ES-I3 (cell line): ENCODE measurements around the gene GPBAR1.
"Not testable (repeated sequence)": the region's sequence is repeated elsewhere in the genome, so short reads cannot be mapped to it uniquely, and the experiment has no call there.

Experiments
- H3K36me3 ChIP-seq: 2 replicates; pipeline ENCODE4 v1.6.1; 2013; ENCODE audit warnings: mild to moderate bottlenecking, low read length, control low read depth, moderate library complexity; ENCODE audit not compliant: insufficient read depth
- H3K4me1 ChIP-seq: 2 replicates; pipeline ENCODE4 v1.6.1; 2013; ENCODE audit warnings: mild to moderate bottlenecking, control low read depth, low read length; ENCODE audit not compliant: insufficient read depth
- H3K9ac ChIP-seq: 2 replicates; pipeline ENCODE4 v1.6.1; 2013; ENCODE audit warnings: low read depth, mild to moderate bottlenecking, low read length, moderate library complexity
- H3K9me3 ChIP-seq: 2 replicates; pipeline ENCODE4 v1.6.1; 2013; ENCODE audit warnings: mild to moderate bottlenecking, low read length, moderate library complexity; ENCODE audit not compliant: control insufficient read depth, insufficient read depth

The GPBAR1 gene

GRCh38 chr2:218269900-218270720 lies 9.3 kb downstream of the GPBAR1 start, which contains the start of the genes AAMP and PNKD:
Gene AAMP (minus strand): TSS chr2:218270137. CDS start chr2:218270086, 51 bp downstream.
Gene PNKD (plus strand): TSS chr2:218270519. CDS start chr2:218270536, 17 bp downstream.
- no peaks in the 10 kb centered on the region; the same call in 1 of the 2 replicates for H3K4me1 ChIP-seq
- no peaks in the 10 kb centered on the region for H3K9me3 ChIP-seq
- H3K36me3 ChIP-seq, result no peaks in the 10 kb centered on the region
- peak within 1 kb of the TSS; percentile 83 for H3K9ac ChIP-seq

DNA sequence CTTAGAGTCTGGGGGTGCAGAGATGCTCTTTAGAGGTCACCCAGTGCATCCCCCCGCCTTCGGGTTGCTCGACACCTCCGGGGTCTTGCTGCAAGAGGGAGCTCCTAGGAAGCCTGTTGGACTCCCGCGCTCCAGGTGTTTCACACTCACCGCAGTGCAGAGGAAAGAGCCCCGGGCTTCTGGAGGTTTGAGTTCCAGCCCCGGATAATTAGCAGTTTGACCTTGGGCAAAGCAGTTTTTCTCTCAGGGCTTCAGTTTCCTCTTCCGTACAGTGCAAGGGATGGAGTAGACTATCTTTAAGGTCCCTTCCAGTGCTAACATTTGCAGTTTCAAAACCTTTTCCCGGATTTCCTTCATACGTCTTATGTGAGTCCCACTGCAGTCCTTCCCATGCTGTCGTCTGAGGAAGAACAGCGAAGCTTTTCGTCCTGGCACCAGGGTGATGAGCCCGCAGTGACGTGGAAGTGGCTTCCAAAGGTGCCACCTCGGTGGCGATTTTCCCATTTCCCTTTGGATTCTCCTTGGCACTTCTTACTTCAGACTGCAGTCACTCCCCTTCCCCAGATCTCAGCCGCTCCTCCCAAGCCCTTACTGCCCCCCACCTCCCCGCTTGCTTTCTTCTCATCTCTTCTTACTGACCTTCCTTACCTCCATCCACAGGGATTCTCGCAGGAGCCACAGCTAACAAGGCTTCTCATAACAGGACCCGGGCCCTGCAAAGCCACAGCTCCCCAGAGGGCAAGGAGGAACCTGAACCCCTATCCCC lies 10.1 kb downstream of the GPBAR1 start:
- Histone ChIP-seq H3K36me3 (no peaks in the 10 kb centered on the region), H3K4me1 (no peaks in the 10 kb centered on the region; the same call in 1 of the 2 replicates), H3K9me3 (no peaks in the 10 kb centered on the region), H3K9ac (peak overlapping the region; percentile 83)

GRCh38 chr2:218271487-218271797 lies 10.6 kb downstream of the GPBAR1 start:
- Histone ChIP-seq H3K36me3 (no peaks in the 10 kb centered on the region), H3K9ac (peak overlapping the region; percentile 83; the same call in 1 of the 2 replicates), H3K9me3 (no peaks in the 10 kb centered on the region), H3K4me1 (no peaks in the 10 kb centered on the region; the same call in 1 of the 2 replicates)

DNA sequence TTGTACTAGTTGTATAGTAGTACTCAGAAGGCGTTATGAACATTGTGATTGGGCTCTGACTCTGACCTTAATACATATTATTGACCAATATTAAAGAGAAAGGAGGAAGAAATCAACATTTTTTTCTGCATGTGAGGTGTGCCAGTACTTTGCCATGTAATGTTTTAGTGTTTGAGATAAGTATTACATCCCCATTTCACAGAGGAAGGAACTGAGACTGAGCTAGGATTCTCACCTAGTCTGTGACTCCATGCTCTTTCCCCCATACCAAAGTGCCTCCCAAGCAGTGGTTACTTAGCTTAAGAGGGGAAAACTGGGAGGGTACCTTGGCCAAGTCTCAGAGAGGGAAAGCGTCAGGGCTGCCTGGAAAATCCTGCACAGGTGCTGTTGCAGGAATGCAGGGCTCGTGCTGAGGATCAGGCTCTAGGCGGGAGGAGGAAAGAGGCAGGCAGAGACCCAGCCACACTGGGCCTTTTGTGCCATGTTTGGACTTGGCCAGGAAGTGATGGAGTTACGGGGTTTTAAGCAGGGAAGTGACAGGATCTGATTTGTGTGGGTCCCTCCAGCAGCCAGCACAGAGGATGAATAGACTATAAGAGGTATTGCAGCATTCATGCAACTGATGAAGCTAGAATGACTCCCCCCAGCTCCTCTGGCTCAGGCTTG lies 11.2 kb downstream of the GPBAR1 start:
- H3K9me3 ChIP-seq, result no peaks in the 10 kb centered on the region
- H3K9ac ChIP-seq, result no peak overlapping the region
- H3K36me3 ChIP-seq, result no peaks in the 10 kb centered on the region
- no peaks in the 10 kb centered on the region; the same call in 1 of the 2 replicates for H3K4me1 ChIP-seq

DNA sequence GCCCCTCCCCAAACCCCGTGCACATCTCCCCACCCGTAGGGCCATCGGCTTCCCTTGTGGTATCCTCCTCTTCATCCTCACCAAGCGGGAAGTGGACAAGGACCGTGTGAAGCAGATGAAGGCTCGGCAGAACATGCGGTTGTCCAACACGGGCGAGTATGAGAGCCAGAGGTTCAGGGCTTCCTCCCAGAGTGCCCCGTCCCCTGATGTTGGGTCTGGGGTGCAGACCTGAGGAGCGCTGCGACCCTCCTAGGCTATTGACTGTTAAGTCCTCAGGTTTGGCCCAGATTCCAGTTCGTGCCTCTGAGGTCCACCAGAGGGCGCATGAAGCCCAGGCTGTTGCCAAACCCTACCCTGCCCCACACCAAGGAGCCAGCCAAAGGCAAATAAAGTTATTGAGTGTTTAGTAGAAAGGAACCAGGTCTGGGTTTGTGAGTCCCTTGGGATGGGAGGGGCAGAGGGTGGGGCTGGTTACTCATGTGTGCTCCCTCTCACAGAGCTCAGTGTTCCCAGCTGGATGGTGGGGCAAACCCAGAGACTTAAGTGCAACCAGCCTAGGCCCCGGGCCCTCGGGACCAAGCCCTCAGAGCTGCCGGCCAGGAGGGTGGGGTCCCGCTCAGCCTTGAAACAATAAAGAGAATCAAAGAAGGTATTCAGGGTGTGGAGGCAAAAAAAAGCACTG lies 11.9 kb downstream of the GPBAR1 start:
- H3K36me3 ChIP-seq, result no peaks in the 10 kb centered on the region
- no peak overlapping the region for H3K9ac ChIP-seq
- no peaks in the 10 kb centered on the region; the same call in 1 of the 2 replicates for H3K4me1 ChIP-seq
- H3K9me3 ChIP-seq, result no peaks in the 10 kb centered on the region

DNA sequence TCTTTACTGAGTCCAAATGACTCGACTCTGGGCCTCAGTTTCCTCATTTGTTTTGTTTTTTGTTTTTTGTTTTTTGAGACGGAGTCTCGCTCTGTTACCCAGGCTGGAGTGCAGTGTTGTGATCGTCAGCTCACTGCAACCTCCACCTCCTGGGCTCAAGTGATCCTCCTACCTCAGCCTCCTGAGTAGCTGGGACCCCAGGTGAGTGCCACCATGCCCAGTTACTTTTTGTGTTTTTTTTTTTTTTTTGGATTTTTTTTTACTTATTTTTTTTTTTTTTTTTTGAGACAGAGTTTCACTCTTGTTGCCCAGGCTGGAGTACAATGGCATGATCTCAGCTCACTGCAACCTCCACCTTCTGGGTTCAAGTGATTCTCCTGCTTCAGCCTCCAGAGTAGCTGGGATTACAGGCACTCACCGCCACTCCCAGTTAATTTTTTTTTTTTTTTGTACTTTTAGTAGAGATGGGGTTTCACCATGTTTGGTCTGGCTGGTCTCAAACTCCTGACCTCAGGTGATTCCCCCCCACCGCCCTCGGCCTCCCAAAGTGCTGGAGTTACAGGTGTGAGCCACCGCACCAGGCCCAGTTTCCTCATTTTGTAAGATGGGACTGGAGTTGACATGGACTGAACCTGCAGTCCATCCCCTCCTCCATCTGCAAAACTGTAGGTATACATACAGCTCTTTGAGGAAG lies 12.5 kb downstream of the GPBAR1 start:
- not testable (repeated sequence) for H3K9me3 ChIP-seq, H3K4me1 ChIP-seq, H3K36me3 ChIP-seq, H3K9ac ChIP-seq

GRCh38 chr2:218273908-218274249 lies 13.1 kb downstream of the GPBAR1 start:
- no peaks in the 10 kb centered on the region; the same call in 1 of the 2 replicates for H3K4me1 ChIP-seq
- no peak overlapping the region for H3K9ac ChIP-seq
- 0 out of 2 replicates have a peak, but pooled peaks cover 4% of the 10 kb centered on the region for H3K36me3 ChIP-seq
- no peaks in the 10 kb centered on the region for H3K9me3 ChIP-seq

GRCh38 chr2:218274586-218274985 lies 13.8 kb downstream of the GPBAR1 start:
- Histone ChIP-seq H3K36me3 (0 out of 2 replicates have a peak, but pooled peaks cover 4% of the 10 kb centered on the region), H3K9me3 (no peaks in the 10 kb centered on the region), H3K4me1 (no peaks in the 10 kb centered on the region; the same call in 1 of the 2 replicates)

GRCh38 chr2:218275371-218276072 lies 14.7 kb downstream of the GPBAR1 start:
- 0 out of 2 replicates have a peak, but pooled peaks cover 4% of the 10 kb centered on the region for H3K36me3 ChIP-seq
- no peaks in the 10 kb centered on the region; the same call in 1 of the 2 replicates for H3K4me1 ChIP-seq
- no peak overlapping the region for H3K9ac ChIP-seq
- no peaks in the 10 kb centered on the region for H3K9me3 ChIP-seq

More at GRCh38 chr2:218274586-218274985, 13.8 kb downstream of the GPBAR1 start:
- no peak overlapping the region for H3K9ac ChIP-seq

- Histone ChIP-seq H3K36me3 (0 out of 2 replicates have a peak, but pooled peaks cover 4% of the 10 kb centered on the region), H3K9ac (no peak overlapping the region), H3K4me1 (no peaks in the 10 kb centered on the region; the same call in 1 of the 2 replicates), H3K9me3 (no peaks in the 10 kb centered on the region)
These were observed 16.4 kb downstream of the GPBAR1 start for GRCh38 chr2:218276986-218277755.

GRCh38 chr2:218277921-218278320 lies 17.1 kb downstream of the GPBAR1 start:
- H3K9me3 ChIP-seq, result no peaks in the 10 kb centered on the region
- H3K36me3 ChIP-seq, result 0 out of 2 replicates have a peak, but pooled peaks cover 4% of the 10 kb centered on the region
- no peaks in the 10 kb centered on the region; the same call in 1 of the 2 replicates for H3K4me1 ChIP-seq
- H3K9ac ChIP-seq, result no peak overlapping the region
